IMR-90 (cell line): ENCODE results near the gene NPRL2. TPM values are rescaled to one million over a fixed set of nuclear protein-coding genes. Genes with fewer than 3 reads are reported as not detected.

Experiments used
- ATAC-seq: fragments of 200-7000 bp; cut with Tn5 transposase; 2 replicates; pipeline ENCODE4 v1.9.1; 2020; ENCODE audit warnings: low read depth, mild to moderate bottlenecking, moderate library complexity
- BruUV-seq: library from RNA; stranded (reverse); fragments of 400-500 nt; replicated peaks from 2 replicates; lab custom pipeline; 2021; lab: Mats Ljungman, UMichigan
- CTCF ChIA-PET: fragments of 300-600 bp; formaldehyde crosslinking; extraction: SDS; loops from one replicate; lab custom pipeline; 2021; ENCODE audit warnings: antibody characterized with exemption; lab: Yijun Ruan, JAX
- POLR2A ChIA-PET: fragments of 300-600 bp; sonication (Branson Sonifier 250); formaldehyde crosslinking; loops from one replicate; lab custom pipeline; 2022; ENCODE audit warnings: antibody characterized with exemption; ENCODE audit not compliant: unreplicated experiment; lab: Charles Lee
- DNase-seq: peaks from one replicate; pipeline ENCODE4 v3.0.0; 2013
- H2AFZ ChIP-seq: replicated peaks from 2 replicates; pipeline ENCODE3; 2013; ENCODE audit warnings: low read length, mild to moderate bottlenecking; ENCODE audit not compliant: poor library complexity
- H2AK5ac ChIP-seq: 2 replicates; pipeline ENCODE4 v1.6.1; 2013; ENCODE audit warnings: low read depth, low read length, inconsistent platforms
- H2AK9ac ChIP-seq: replicated peaks from 2 replicates; pipeline ENCODE3; 2013; ENCODE audit warnings: mild to moderate bottlenecking, low read depth, low read length, moderate library complexity; ENCODE audit not compliant: poor library complexity
- H2BK120ac ChIP-seq: 2 replicates; pipeline ENCODE4 v1.6.1; 2013; ENCODE audit warnings: low read depth, low read length, inconsistent platforms
- H2BK15ac ChIP-seq: 3 replicates; pipeline ENCODE4 v1.6.1; 2013; ENCODE audit warnings: low read depth, low read length, inconsistent platforms
- H2BK20ac ChIP-seq: 2 replicates; pipeline ENCODE4 v1.6.1; 2013; ENCODE audit warnings: low read depth, mild to moderate bottlenecking, inconsistent platforms, low read length, moderate library complexity
- H2BK5ac ChIP-seq: 2 replicates; pipeline ENCODE4 v1.6.1; 2013; ENCODE audit warnings: mild to moderate bottlenecking, low read depth, low read length, inconsistent platforms; ENCODE audit not compliant: poor library complexity, severe bottlenecking
- H3K14ac ChIP-seq: replicated peaks from 2 replicates; pipeline ENCODE4 v1.6.1; 2013; ENCODE audit warnings: low read depth, low read length, inconsistent platforms
- H3K18ac ChIP-seq: 2 replicates; pipeline ENCODE4 v1.6.1; 2013; ENCODE audit warnings: low read depth, low read length, control low read depth
- H3K23ac ChIP-seq: 2 replicates; pipeline ENCODE4 v1.6.1; 2013; ENCODE audit warnings: low read depth, low read length, inconsistent platforms
- H3K27ac ChIP-seq: 2 replicates; pipeline ENCODE4 v1.5.1; 2013; ENCODE audit warnings: mild to moderate bottlenecking, control low read depth, low read length; ENCODE audit not compliant: insufficient read depth
- H3K27me3 ChIP-seq: 2 replicates; pipeline ENCODE4 v1.6.1; 2013; ENCODE audit warnings: low read length; ENCODE audit not compliant: control insufficient read depth, insufficient read depth
- H3K36me3 ChIP-seq: 2 replicates; pipeline ENCODE4 v1.6.1; 2013; ENCODE audit warnings: low read length, mixed read lengths; ENCODE audit not compliant: control insufficient read depth, insufficient read depth
- H3K4ac ChIP-seq: 2 replicates; pipeline ENCODE4 v1.6.1; 2013; ENCODE audit warnings: low read depth, low read length, inconsistent platforms
- H3K4me1 ChIP-seq: 2 replicates; pipeline ENCODE4 v1.6.1; 2013; ENCODE audit warnings: low read length, mixed read lengths; ENCODE audit not compliant: control insufficient read depth, insufficient read depth
- H3K4me2 ChIP-seq: 2 replicates; pipeline ENCODE4 v1.6.1; 2013; ENCODE audit warnings: low read depth, mild to moderate bottlenecking, control low read depth, low read length, moderate library complexity
- H3K4me3 ChIP-seq: 2 replicates; pipeline ENCODE4 v1.5.1; 2013; ENCODE audit warnings: low read depth, mild to moderate bottlenecking, control low read depth, low read length, moderate library complexity; ENCODE audit not compliant: insufficient read depth
- H3K56ac ChIP-seq: 2 replicates; pipeline ENCODE4 v1.6.1; 2013; ENCODE audit warnings: low read length, inconsistent platforms; ENCODE audit not compliant: insufficient read depth; ENCODE audit errors: extremely low read depth
- H3K79me1 ChIP-seq, 2 experiments: 2 replicates each; pipeline ENCODE4 v1.6.1; 2013; ENCODE audit warnings: low read length in 2 of 2, inconsistent platforms in 1 of 2, low read depth in 1 of 2
- H3K9ac ChIP-seq: 2 replicates; pipeline ENCODE4 v1.6.1; 2013; ENCODE audit warnings: low read depth, low read length, control low read depth
- H3K9me1 ChIP-seq: 2 replicates; pipeline ENCODE4 v1.6.1; 2013; ENCODE audit warnings: low read length, inconsistent platforms; ENCODE audit not compliant: insufficient read depth
- H3K9me3 ChIP-seq: 2 replicates; pipeline ENCODE4 v1.6.1; 2013; ENCODE audit warnings: low read length; ENCODE audit not compliant: control insufficient read depth, insufficient read depth
- H4K20me1 ChIP-seq: 2 replicates; pipeline ENCODE4 v1.6.1; 2013; ENCODE audit warnings: low read length, inconsistent platforms; ENCODE audit not compliant: insufficient read depth
- H4K5ac ChIP-seq: 2 replicates; pipeline ENCODE4 v1.6.1; 2013; ENCODE audit warnings: mild to moderate bottlenecking, low read depth, low read length, control low read depth
- H4K8ac ChIP-seq, 2 experiments: 2 replicates each; pipeline ENCODE4 v1.6.1; 2013; ENCODE audit warnings: low read depth in 2 of 2, low read length in 2 of 2, control low read depth in 1 of 2, inconsistent platforms in 1 of 2
- H4K91ac ChIP-seq: 2 replicates; pipeline ENCODE4 v1.6.1; 2013; ENCODE audit warnings: low read depth, low read length, inconsistent platforms; ENCODE audit not compliant: insufficient read depth
- WGBS, 2 experiments: methylation state at CpG; one replicate each; pipeline versions ENCODE4 v1.1.5 to v1.1.7; 2013; ENCODE audit warnings: missing lambda C conversion rate in 2 of 2; ENCODE audit not compliant: insufficient read length in 1 of 2; ENCODE audit errors: extremely low coverage in 2 of 2; 5-methylcytosine and 5-hydroxymethylcytosine counted together
- dilution Hi-C: fragments of 300-500 bp; cut with HindIII; formaldehyde crosslinking; loops from one replicate; pipeline ENCODE4 v1.14.3; 2018; ENCODE audit warnings: low sequenced_read_pairs; ENCODE audit not compliant: unreplicated experiment
- in situ Hi-C: fragments of 300-500 bp; cut with MboI; formaldehyde crosslinking; loops from 3 replicates; pipeline ENCODE4 v1.14.3; 2019; ENCODE audit warnings: low sequenced_read_pairs, inconsistent platforms, mixed read lengths
- intact Hi-C: fragments of 100-400 bp; cut with micrococcal nuclease; formaldehyde crosslinking; loops from 2 replicates; pipeline ENCODE4 v1.10.0; 2022
- polyA plus RNA-seq, 3 experiments: library from polyadenylated mRNA; depleted of rRNA; stranded (reverse); fragments of >200 nt; gene quantifications; 2 replicates each; pipeline ENCODE4 v1.2.3, GENCODE V29; 2012; ENCODE audit warnings: low replicate concordance in 1 of 3
- total RNA-seq: library from RNA; depleted of rRNA; stranded (reverse); fragments of >200 nt; gene quantifications from 2 replicates; pipeline ENCODE4 v1.2.3, GENCODE V29; 2012
- TF ChIP-seq, protein P1 (sequence below): conservative IDR thresholded peaks from 2 replicates; pipeline ENCODE4 v1.5.1; 2012; ENCODE audit warnings: mild to moderate bottlenecking, low read depth, low read length, improper control_type of control experiment
- TF ChIP-seq, protein P2 (sequence below): fragments of 150-350 bp; IDR thresholded peaks from 2 replicates; pipeline ENCODE4 v1.6.1; 2016; ENCODE audit warnings: low read depth, mild to moderate bottlenecking, low read length, moderate library complexity, borderline replicate concordance

The NPRL2 gene
- total and polyA plus RNA-seq, 2 of the 4 experiments (the other 2 are of a cell fraction) = 38.3 to 38.7 TPM

DNA sequence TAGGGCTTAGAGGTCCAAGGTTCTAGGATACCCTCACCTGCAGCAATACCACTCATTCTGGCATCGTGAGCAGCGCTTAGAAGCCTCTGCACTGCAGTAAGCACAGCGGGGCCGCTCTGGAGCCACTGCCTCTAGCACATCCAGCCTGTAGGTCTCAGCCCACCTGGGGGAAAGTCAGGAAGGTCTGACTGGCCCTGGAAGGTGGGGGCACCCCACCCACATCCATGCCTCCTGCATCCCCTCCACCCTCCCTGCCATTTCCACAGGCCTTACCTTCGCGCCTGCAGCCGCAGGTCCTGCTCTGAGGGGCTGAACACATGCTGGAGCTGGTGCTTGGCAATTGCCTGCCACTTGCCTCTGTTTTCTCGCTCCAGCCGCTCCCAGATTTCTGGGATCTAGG is 9.0 kb downstream of the NPRL2 start:
- BruUV-seq = no TSS peak
- dilution Hi-C loops (no loop called here), in situ Hi-C loops (loop anchor here (25.0 kb wide), 3 partner anchors 1046 to 1821 kb away; partner anchors contain the start of genes ABHD14B, GPR62, MANF and PCBP4), intact Hi-C loops (no loop called here)
- peak overlapping the region; percentile 81 for H3K4ac ChIP-seq
- H3K4me2 ChIP-seq = no peak overlapping the region
- ChIA-PET CTCF (no interaction called here), POLR2A (no interaction called here)
- no peaks in the 10 kb centered on the region for H3K27me3 ChIP-seq
- no peak overlapping the region for H3K9ac ChIP-seq
- H3K4me3 ChIP-seq = no peak overlapping the region
- no peak for DNase-seq
- H4K5ac ChIP-seq = no peak overlapping the region
- H4K91ac ChIP-seq = no peak overlapping the region
- H4K20me1 ChIP-seq = peaks cover 2% of the 10 kb centered on the region; the same call in 1 of the 2 replicates
- H3K9me3 ChIP-seq = no peaks in the 10 kb centered on the region
- H3K23ac ChIP-seq = 0 out of 2 replicates have a peak overlapping the region, but pooled peaks have one; percentile 62
- H3K18ac ChIP-seq = no peak overlapping the region
- peaks cover 18% of the 10 kb centered on the region for H3K4me1 ChIP-seq
- ATAC-seq = no peak
- no peak overlapping the region for H3K27ac ChIP-seq
- 100% methylated on average over 2 of the region's 9 CpGs; no CpG with 5 or more reads in 1 of the 2 experiments for WGBS, 2 experiments
- 0 out of 2 replicates have a peak overlapping the region, but pooled peaks have one; percentile 43 for H2AK5ac ChIP-seq
- no peak overlapping the region for H3K14ac ChIP-seq
- peaks cover 11% of the 10 kb centered on the region for H3K9me1 ChIP-seq
- peaks cover 8 to 31% of the 10 kb centered on the region in 2 experiments; a peak in 3 of 4 replicates for H3K79me1 ChIP-seq
- H2BK15ac ChIP-seq = no peak overlapping the region
- H2AK9ac ChIP-seq = peak overlapping the region; percentile 23
- no peak overlapping the region for H2BK120ac ChIP-seq
- peak overlapping the region; percentile 94 for H2AFZ ChIP-seq
- H3K36me3 ChIP-seq = no peaks in the 10 kb centered on the region
- H4K8ac ChIP-seq = peak overlapping the region; percentile 59 to 97; a peak in 2 of 4 replicates
- no peak overlapping the region for H2BK5ac ChIP-seq
- TF ChIP-seq, protein P1, sequence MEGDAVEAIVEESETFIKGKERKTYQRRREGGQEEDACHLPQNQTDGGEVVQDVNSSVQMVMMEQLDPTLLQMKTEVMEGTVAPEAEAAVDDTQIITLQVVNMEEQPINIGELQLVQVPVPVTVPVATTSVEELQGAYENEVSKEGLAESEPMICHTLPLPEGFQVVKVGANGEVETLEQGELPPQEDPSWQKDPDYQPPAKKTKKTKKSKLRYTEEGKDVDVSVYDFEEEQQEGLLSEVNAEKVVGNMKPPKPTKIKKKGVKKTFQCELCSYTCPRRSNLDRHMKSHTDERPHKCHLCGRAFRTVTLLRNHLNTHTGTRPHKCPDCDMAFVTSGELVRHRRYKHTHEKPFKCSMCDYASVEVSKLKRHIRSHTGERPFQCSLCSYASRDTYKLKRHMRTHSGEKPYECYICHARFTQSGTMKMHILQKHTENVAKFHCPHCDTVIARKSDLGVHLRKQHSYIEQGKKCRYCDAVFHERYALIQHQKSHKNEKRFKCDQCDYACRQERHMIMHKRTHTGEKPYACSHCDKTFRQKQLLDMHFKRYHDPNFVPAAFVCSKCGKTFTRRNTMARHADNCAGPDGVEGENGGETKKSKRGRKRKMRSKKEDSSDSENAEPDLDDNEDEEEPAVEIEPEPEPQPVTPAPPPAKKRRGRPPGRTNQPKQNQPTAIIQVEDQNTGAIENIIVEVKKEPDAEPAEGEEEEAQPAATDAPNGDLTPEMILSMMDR = no peak
- TF ChIP-seq, protein P2, sequence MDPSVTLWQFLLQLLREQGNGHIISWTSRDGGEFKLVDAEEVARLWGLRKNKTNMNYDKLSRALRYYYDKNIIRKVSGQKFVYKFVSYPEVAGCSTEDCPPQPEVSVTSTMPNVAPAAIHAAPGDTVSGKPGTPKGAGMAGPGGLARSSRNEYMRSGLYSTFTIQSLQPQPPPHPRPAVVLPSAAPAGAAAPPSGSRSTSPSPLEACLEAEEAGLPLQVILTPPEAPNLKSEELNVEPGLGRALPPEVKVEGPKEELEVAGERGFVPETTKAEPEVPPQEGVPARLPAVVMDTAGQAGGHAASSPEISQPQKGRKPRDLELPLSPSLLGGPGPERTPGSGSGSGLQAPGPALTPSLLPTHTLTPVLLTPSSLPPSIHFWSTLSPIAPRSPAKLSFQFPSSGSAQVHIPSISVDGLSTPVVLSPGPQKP = no peak
- H3K56ac ChIP-seq = no peak overlapping the region
- H2BK20ac ChIP-seq = no peak overlapping the region
